NCI-H2227 (cell line): ENCODE results near the gene PDZRN3.

ENCODE experiments used
- DNase-seq: peaks from one replicate; lab custom pipeline; 2025; ENCODE audit not compliant: unreplicated experiment; lab: John Stamatoyannopoulos, UW

PDZRN3 gene

DNA sequence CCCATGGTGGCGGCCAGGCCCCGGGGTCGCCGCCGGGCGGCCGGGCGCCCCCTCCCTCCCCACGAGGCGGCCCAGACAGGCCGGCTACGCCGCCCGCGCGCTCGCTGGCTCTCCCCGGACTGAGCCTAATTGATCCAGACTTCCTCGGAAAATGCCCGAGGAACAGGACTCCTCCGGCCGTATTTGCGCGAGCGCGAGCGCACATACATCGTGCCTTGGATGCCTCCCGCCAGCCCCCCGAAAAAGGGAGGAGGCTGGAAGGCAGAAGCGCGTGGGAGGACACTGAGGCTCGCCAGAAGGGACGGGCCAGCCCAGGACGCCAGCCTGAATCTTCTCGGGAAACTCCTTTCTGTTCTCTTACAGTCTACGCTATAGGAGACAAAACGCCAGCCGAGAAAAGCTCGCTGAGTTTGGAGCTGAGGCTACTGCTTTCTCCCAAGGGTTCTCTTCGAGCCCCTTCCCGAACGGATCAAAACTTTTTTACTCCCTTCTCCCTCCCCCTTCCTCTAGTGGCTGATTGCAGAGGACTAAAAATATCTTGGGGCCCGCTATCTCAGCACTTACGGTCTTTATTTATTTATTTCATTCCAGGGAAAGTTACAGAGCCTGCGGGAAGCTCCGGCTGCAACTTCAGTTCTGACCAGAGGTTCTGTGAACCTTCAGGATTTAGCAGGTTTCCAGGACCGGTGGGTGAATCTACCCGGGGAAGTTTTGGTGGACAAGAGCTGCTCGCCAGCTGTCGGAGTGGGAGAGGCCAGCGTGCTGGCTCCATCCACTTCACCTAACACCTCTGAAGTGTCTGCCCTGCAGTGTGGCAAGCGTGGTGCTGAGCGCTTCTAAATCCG is at the start of gene PDZRN3:
Gene PDZRN3 (minus strand): TSS at position 121 of the 845 bp plus-strand sequence.
- DNase-seq = peak; percentile 67

DNA sequence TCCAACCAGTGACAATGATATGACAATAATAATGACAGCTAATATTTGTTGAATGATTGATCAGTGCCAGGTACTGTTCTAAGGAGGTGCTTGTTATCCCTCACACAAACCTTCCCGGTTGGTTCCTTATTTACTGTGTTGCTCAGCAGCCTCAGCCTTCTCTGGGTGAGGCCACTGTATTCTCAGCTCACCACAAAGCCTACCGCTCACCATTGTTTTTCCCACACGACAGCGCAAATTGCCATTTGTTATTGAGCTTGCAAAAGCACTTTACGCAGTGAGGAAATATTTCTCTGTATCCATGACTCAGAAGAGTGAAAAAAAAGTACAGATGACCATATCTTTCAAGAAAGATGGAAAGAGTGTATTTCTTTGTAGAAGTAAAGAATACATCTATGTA is 49.5 kb upstream of the PDZRN3 start:
- no peak for DNase-seq

DNA sequence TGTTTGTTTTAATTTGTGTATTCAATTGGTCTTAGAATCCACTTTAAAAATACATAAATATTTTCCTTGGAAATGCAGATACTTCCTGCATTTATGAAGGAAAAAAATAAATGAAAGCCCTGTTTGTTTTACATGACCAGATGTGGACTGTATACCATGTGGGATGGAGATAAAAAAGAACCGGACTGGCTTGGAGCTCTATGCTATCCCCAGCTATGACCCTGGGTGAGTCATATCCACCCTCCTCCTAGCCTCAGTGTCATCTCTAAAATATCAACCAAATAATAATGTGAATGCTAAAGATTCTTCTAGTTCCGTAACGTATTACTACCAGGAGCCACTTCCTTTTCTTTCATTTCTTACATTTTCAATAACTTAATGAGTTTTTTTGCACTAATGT is 44.5 kb upstream of the PDZRN3 start:
- DNase-seq = no peak

DNA sequence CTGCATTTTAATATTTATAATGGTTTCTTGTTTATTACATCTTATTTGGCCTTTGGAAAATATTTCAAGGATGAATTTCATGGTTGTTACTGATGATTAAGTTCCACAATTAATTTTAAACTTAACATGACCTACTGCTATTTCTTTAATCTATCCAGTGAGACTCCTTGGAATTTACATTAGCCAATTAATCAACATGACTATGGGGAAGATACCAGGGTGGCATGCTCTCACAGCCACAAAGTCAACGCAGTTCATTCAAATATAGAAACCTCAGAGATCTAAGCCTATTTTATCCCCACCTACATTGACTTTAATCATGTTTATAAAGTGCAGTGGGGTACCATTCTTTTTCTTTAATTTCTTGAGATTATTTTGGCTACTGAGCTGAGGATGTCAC is 43.6 kb upstream of the PDZRN3 start:
- no peak for DNase-seq

DNA sequence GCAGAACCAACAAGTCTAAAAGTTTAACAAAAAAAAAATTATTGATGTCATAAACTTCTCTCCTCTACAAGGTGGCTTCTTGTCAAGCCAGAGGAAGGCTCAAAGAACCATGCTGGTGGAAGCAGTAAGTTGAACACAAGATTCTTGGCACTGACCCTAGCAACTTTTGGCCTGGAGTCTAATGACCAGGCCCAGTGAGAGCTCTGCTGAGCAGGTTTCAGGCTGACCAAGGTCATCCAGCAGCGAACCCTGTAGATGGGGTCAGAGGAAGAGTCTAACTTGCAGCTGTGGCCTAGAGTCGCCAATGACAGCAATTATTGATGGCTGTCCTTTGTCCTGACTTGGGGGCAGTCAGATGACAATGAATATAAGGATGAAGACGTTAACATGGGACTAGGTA is 43.1 kb upstream of the PDZRN3 start:
- DNase-seq = no peak

DNA sequence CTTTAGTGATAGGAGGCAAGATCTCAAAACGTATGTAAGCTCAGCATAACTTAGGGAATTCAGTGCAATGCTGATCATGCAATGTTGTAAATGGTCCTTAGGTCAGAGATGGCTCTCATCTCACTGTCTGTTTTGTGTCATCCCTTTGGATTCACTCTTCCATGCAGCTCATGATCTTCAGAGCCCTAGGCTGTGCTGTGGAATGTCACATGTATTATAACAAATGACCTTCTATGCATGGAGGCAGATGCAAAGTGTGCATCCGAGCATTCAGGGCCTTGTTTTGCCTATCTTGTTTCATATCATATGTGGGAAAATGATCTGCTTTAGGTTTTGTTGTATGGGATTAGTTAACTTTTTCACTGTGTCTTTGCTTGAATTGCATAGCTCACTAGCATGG is 40.5 kb upstream of the PDZRN3 start:
- no peak for DNase-seq

DNA sequence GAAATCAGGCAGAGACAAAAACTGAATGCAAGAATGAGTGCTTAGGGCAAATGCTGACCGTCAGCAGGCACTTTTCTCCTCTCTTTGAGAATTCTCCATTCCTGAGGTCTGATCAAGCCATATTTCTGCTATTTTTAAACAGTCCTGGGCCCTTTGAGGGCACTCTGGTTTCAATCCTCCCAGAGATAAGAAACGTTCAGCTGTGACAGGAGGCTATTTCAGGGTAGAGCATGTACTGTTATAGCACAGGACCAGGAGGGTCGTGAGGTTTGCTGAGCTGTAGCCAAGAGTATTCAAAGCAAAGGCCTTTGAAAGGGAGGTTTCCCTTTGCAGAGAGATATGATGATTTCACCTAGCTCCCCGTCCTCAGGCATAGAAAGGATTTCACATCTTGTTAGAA is 39.6 kb upstream of the PDZRN3 start:
- no peak for DNase-seq

DNA sequence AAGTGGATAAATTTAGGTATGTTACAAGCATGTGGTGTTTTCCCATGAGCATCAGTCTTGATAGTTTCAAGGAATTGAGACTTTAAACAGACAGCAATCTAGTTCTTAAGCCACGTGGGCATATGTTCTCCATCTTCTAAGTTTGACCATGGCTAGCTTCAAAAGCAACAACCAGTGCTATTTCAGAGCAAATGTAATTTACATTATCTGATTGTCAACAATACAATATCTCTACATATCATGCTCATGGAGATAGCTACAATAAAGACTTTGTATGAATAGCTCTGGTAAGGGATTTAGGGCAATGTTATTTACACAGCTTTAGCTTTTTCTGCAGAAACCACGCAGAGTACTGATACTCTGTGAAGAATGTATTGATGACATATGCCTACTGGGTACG is 38.8 kb upstream of the PDZRN3 start:
- DNase-seq = no peak

DNA sequence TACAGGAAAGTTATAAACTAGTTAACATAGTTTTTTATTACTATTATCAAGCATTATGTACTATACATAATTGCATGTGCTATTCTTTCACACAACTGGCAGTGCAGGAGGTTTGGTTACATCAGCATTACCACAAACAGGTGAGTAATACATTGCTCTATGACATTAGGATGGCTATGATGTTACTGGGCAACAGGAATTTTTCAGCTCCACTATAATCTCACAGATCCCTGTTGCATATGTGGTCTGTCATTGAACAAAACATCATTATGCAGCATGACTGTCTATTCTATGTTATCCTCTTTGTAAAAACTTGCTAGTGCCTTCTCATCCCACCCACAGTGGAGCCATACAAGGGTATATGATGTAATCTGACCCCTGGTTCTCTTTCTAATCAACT is 36.5 kb upstream of the PDZRN3 start:
- no peak for DNase-seq

DNA sequence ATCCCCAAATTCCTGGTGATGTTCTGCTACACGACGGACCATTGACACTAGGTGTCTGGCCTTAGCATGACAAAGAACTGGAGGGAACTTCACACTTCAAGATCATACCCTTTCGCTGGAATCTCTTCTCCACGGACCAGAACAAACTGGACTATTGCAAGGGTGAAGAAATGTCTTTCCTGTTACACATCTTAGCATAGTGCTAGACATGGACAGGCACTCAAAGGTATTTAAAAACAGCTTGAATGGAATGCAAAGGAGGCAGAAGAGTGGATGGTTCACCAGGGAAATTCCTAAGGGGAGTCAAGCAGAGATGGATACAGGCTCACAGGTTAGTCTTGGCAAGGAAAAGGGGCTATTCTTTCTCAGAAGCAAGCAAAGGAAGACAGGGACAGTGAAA is 33.5 kb upstream of the PDZRN3 start:
- DNase-seq = no peak

DNA sequence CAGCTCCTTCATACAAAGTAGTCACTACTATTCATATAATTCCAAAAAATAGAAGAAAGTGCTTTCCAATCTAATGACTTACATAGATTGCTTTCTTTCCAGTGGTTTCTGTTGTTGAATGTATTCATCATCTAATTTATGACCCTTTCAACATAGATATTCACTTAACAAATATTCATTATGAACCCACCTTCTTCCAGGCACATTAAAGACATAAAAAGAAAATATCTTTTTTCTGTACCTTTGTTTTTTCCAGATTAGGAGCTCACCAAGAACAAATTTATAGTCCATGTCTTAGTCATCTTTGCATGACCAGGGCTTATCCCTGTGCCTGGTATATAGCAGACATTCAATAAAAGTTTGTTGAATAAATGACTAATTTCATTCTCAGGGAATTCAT is 32.4 kb upstream of the PDZRN3 start:
- DNase-seq = no peak

DNA sequence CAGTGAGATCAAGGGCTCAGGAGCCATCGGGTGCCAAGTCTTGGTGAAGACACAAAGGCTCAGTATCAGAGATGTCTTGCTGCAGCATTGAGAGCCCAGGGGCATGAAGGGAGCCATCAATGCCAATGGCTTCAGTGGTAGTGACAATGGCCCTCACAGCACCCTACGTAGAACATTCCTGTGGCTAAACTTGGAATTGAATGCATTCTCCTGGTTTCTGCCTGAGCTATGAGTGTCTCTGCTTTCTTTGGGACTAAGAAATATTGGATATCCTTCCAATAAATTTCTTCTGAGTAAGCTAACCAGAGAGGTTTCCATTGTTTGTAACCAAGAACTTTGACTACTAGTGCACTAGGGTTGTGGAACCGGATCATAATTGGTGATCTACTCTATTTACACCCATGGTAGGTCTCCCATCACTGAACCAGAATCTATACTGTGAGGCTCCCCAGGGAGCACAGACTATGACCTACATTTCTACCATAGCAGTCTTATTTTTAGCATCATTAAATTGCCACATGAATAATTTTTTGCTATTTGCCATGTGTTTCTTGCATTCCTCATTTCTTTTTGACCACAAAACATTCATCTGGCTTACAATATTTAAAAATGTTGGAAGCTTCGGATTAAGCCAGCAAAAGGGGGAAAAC is 31.6 kb upstream of the PDZRN3 start:
- no peak for DNase-seq

DNA sequence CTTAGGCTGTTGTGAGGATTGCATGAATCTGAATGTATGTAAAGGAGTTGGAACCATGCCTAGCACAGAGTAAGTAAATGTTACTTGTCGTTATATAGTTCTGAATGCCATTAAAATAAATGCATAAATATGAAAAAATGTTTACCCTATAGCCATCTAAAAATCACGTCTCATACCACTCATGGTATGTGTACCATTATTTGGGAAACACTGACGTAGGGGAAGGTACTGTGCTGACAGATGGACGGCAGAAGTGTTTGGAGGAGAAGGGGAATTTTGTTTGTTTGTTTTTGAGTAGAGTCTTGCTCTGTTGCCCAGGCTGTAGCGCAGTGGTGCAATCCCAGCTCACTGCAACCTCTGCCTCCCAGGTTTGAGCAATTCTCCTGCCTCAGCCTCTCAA is 30.5 kb upstream of the PDZRN3 start:
- no peak for DNase-seq

DNA sequence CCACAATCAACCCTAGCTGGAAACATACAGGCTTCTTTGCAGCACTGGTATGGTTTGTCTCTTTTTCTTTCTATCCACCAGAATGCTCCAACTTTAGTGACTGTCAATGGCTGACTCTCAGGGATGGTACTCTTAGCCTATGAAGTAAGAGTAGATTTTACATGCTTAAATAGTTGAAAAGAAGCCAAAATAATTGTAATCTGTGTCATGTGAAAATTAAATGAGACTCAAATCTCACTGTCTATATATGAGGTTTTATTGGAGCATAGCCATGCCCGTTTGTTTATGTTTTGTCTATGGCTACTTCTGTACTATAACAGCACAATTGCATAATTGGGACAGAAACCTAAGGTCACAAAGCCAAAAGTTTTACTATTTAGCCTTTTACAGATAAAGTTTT is 29.1 kb upstream of the PDZRN3 start:
- DNase-seq = no peak

DNA sequence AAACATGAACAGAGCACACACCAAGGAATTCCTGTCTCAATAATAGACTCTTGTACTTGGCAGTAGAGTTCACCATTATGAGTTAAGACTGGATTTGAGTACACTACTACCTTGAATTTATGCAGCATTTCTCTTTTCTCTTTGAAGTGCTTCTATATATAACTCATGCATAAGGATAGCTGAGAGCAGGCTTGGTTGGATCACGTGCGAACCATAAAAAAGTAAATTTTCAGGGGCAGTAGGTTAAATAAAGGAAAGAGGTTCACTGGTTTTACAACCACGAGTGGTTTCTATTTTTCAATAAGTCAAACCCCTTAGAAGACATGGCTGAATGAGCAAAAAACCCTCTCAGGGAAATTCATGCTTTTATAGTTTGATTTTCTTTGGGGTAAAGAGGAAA is 28.6 kb upstream of the PDZRN3 start:
- DNase-seq = no peak

DNA sequence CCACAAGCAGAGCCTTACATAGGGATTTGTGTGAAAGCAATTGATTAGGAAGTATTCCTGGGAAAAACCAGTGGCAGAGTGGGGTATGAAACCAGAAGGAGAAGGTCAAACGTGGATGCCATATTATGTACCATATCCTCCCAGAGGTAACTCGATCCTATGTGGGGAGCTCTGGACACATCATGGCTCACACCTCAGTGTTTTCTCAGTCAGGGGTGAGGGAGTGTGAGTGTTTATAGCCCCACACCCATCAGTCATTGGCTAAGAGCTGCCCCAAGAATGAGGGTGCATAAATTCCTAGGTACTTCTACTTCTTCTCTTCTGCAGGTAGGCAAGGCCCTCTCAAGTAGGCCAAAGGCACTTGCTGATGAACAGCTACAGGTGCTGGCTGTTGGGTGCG is 28.2 kb upstream of the PDZRN3 start:
- DNase-seq = no peak

DNA sequence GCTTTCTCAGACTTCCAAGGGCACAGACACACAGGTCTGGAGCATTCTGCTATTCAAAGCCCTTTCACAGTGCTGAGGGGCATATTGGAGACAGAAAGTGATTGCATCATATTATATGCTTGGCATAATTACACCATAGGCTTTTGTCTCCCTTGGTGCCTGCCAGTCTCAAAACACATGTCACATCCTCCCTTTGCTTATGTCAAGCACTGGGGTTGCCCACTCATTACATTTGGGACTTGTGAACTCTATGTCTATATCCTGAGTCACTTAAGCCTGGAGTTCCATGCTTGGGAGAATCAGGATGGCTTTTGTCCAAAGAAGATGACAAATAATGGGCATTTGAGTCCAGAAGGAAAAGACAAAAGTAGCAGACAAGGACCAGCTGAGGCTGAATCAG is 12.3 kb upstream of the PDZRN3 start:
- DNase-seq = peak; percentile 2

DNA sequence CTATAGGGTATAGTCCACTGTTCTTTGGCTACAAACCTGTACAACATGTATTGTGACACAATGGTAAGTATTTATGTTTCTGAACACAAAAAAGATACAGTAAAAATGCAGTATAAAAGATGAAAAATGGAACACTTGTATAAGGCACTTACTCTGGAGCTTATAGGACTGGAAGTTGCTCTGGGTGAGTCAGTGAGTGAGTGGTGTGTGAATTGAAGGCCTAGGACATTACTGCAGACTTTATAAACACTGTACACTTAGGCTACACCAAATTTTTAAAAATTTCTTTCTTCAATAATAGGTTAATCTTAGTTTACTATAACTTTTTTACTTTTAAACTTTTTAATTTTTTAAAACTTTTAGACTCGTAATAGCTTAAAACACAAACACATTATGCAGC is 10.5 kb upstream of the PDZRN3 start:
- no peak for DNase-seq

DNA sequence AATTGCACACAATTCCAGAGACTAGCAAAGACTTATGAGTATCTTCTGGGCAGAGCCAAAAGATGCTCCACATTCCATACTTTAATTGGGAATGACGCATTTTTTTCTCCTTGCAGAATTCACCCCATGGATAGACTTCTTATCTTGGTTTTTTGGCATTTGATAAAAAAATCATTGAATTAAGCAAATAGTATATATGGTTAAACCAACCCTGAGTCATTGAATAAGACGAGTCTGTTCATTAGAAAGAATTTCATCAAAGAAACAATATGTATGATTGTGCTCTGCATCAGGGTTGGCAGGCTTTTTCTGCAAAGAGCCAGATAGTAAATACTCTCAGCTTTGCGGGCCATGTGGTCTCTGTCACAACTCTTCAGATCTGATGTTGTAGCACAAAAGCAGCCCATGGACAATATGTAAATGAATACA is 9.2 kb upstream of the PDZRN3 start:
- no peak for DNase-seq

DNA sequence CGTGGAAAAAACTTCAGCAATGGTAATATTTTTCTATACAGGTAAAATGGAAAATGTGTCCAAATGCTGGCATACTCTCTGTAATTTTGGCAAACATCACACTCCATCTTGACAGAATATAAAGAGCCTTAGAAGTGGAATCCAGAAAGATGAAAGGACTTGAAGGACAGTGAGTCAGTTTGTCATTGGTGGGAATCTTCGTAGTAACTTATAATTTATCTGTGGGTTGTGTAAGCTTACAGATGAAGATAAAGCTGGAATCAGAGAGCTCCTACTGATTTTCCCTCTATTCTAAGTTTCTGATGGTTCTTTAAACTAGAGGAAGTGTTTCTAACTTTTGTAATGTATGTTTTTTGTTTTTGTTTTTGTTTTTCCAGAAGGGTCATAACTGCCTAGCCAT is 8.7 kb upstream of the PDZRN3 start:
- no peak for DNase-seq

DNA sequence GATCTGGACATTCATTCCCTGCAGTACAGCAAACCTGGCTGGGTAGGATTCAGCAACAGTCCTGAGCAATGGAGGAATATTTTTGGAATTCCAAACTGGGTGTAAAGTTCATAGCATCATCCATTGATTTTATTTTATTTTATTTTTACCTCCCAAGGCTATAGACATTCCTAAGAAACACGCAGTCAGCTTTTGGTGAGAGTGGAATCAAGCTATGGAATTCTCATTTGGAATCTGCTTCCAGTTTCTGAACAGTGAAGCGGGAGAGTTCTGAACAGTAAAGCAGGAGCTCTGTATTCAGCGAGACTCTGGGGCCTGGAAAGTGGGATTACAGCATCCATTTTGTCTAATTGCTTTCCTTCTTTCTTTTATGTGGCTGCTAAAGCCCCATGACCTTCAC is 1.4 kb upstream of the PDZRN3 start:
- DNase-seq = no peak

DNA sequence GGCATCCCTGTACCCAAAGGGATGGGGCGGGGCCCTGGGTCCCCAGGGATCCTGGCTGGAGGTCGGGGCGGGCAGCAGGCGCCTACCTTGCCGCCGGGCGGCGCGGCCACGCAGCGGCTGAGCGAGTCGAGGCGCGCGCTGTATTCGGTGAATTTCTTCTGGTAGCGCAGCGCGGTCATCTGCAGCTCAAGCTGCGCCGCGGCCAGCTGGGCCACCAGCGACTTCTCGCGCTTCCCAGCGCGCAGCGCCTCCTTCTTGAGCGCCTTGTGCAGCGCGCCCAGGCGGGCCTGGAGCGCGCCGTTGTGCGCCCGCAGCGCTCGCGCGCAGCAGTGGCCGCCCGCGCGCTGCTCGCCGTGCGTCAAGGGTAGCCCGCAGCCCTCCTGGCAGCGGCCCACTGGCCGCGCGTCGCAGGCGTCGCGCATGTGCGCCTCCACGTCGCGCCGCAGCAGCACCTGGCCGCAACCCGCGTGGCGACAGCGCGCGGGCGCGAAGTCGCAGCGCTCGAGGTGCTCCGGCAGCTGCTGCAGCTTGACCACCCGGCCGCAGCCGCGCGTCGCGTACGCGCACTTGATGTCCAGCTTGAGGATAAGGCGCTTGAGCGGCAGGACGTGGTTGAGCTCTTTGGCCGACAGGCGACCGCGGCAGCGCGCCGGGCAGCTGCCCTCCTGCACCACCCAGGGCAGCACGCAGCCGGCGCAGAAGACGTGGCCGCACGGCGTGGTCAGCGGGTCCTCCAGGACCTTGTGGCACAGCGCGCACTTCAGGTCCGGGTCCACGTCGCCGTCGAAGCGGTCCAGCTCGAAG is 522 bp downstream of the PDZRN3 start:
- DNase-seq = peak; percentile 81
